Jurkat, Clone E6-1 (cell line): Measurements from ENCODE around the gene SIRPA.

ENCODE experiments used
- DNase-seq: peaks from one replicate; pipeline ENCODE4 v3.0.0-alpha.2; 2011; ENCODE audit warnings: low read depth, low spot score
- H3K4me3 ChIP-seq: 2 replicates; pipeline ENCODE4 v1.5.1; 2011; ENCODE audit warnings: mild to moderate bottlenecking, low read length, control low read depth, moderate library complexity

SIRPA gene

GRCh38 chr20:1961374-1961773 lies 66.2 kb downstream of the SIRPA start:
- H3K4me3 ChIP-seq, result no peak overlapping the region
- no peak for DNase-seq

DNA sequence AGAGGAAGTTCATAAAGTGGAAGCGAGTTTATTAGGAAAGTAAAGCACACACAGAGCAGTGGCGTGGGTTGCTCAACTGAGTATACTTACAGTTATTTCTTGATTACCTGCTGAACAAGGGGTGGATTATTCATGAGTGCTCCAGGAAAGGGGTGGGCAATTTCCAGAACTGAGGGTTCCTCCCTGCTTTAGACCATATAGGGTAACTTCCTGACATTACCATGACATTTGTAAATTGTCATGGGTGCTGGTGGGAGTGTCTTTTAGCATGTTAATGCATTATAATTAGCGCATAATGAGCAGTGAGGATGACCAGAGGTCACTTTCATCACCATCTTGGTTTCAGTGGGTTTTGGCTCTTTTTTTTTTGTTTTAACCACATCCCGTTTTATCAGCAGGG lies 68.9 kb downstream of the SIRPA start:
- H3K4me3 ChIP-seq, result no peak overlapping the region
- DNase-seq, result no peak

DNA sequence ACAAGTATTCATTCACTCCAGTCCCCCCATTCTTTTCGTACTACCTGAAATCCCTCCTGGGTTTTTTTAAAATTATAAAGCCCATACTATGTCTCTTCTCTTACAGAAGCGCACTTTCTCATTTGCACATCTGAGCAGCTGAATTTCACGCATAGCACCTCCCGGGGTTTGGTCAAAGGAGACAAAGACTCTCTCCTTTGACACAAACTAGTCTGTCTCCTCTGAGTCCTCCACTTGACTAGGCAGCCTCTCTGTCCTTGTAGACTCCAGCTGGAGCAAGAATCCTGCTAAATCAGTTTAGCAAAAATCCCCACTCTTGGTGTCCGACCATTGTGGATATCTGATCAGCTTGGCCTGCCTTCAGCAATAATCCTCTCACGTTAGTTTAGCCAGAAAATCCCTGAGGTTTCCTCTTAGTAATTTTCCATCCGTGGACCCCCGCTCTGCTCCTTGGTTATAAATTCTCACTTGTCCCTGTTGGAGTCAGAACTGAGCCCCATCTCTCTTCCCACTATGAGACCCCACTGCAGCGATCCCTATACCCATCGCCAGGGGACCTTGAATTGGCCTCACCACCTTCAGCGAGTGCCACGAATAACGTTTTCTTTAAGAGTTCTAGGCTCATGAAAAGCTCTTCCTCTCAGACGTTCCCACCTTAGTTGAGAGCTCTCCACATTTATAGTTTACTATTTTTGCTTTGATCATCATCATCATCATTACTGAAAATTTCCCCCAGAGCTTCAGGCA lies 69.6 kb downstream of the SIRPA start:
- DNase-seq, result no peak
- H3K4me3 ChIP-seq, result no peak overlapping the region

DNA sequence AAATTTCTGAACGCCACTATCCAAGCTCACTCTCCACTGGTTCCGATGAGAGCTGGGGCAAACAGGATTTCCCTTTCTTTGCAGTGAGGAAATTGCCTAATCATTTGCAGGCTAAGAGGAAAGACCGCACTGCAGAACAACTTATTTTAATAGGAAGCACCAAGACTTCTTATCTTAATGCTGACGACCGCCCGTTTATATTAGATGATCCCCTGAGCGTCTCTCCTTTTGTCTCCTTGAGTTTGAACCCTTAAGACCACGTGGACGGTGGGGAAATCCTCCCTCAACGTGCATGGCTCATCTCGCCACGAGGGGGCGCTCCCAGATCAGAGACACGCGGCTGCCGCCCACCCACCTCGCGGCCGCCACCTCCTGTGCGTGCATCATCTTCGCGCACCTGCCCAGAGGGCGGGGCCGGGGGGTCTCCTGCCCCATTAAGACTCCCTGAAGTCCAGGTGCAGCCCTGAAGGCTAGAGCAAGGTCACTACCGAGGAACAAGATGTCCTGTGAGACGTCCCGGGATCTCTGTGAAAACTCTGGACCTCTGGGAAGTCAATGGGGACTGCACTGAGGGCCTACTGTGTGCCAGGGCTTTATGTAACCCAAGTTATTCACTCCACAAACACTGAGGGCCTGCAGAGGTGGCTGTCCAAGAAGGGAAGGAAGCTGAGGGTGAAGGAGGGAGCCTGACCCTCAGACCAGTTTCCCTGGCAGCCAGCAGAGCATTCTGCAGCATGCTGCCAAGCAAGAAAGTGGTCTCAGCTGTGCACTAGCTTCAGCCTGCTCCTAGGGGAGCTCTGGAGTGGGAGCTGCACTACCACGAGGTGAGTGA lies 70.5 kb downstream of the SIRPA start:
- no peak overlapping the region for H3K4me3 ChIP-seq

GRCh38 chr20:1968964-1969363 lies 73.8 kb downstream of the SIRPA start:
- no peak for DNase-seq
- H3K4me3 ChIP-seq, result no peak overlapping the region

More for the DNA sequence above, 70.5 kb downstream of the SIRPA start:
- DNase-seq, result peak; percentile 70

- no peak for DNase-seq
- H3K4me3 ChIP-seq, result no peak overlapping the region
Measured at GRCh38 chr20:1971893-1972586, 76.8 kb downstream of the SIRPA start.

- no peak for DNase-seq
- no peak overlapping the region for H3K4me3 ChIP-seq
Measured at GRCh38 chr20:1973601-1974440, 78.6 kb downstream of the SIRPA start.

DNA sequence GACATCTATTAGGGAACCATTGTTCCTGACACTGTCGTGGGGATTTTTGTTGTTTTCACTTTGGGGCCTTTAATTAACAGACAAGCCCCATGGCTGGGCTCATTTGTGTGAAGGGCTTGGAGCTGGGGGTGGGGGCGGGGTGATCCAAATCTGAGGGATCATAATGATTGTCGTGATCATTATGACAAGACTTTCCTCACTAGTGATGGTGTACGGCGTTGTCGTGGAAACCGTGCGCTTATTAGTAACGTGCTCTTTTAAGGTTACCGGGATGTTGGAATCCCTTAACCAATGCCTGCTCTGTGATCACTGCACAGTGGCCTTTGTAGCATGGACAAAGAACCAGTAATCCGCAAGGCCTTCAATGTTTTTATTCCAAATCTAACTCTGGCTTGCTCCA lies 80.1 kb downstream of the SIRPA start:
- H3K4me3 ChIP-seq, result no peak overlapping the region
- no peak for DNase-seq

DNA sequence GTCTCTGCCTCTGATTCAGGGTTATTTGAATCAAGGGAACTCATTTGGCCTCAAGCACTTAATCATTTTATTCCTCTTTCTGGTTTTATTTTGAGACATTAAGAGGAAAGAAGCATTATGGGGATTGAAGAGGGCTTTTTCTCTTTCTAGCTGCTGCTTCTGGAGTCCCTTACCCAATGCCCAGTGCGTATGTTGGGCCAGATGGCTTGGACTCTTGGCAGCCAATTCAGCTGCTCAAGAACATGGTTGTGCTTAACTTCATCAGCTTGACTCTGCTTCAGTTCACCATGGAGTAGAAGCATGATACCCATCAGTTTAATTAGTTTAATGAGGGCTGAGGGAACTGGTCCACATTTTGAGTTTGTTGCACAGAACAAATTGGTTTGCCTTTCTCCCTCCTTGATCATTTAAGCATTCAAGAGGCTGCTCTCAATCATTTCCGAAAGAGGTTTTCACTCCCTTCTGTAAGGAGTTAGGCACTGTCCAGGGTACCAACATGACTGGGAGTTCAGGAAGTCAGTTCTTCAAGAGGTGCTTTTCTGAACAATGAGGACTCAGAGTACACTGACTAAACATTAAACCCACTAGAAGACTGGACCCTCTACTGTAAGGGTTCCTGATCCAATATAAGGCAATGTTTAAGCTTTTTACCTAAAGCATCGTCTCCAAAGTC lies 84.0 kb downstream of the SIRPA start:
- no peak overlapping the region for H3K4me3 ChIP-seq
- DNase-seq, result no peak

DNA sequence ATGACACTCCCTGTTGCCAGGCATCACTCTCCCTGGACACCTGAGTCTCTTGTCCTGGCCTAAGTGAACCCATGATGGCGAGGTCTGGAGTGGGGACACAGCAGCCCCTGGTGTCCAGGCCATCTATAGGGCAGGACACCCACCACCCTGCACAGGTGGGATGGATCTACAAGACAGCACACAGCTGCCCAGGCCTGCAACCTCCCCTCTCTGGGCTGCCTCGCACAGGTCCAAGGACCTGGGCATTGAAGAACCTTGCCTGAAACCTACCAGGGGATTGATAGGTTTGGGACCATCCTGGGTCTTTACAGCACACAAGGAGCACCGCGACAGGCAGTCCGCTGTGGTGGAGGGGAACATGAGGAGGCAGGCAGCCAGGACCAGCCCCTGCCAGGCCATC lies 87.5 kb downstream of the SIRPA start:
- H3K4me3 ChIP-seq, result no peak overlapping the region
- DNase-seq, result no peak

- no peak overlapping the region for H3K4me3 ChIP-seq
- DNase-seq, result no peak
Measured at GRCh38 chr20:1983301-1983700, 88.1 kb downstream of the SIRPA start.

GRCh38 chr20:1987826-1988225 lies 92.6 kb downstream of the SIRPA start:
- H3K4me3 ChIP-seq, result no peak overlapping the region
- DNase-seq, result no peak
